Neuronal stem cell (in vitro differentiated cells): ENCODE measurements around the gene CYP2C9.
"Not testable (repeated sequence)": the region's sequence is repeated elsewhere in the genome, so short reads cannot be mapped to it uniquely, and the experiment has no call there.

Source experiments
- DNase-seq: peaks from one replicate; pipeline ENCODE4 v3.0.0-alpha.2; 2013; ENCODE audit warnings: low spot score
- H2AFZ ChIP-seq: one replicate; pipeline ENCODE4 v1.6.1; 2013; ENCODE audit warnings: mild to moderate bottlenecking, low read length, inconsistent platforms
- H2AK5ac ChIP-seq: 2 replicates; pipeline ENCODE4 v1.6.1; 2013; ENCODE audit warnings: low read depth, mild to moderate bottlenecking, inconsistent platforms, low read length, moderate library complexity, mixed read lengths
- H2BK120ac ChIP-seq: 2 replicates; pipeline ENCODE4 v1.6.1; 2013; ENCODE audit warnings: low read depth, mild to moderate bottlenecking, inconsistent platforms, low read length, moderate library complexity, mixed read lengths
- H2BK12ac ChIP-seq: one replicate; pipeline ENCODE4 v1.6.1; 2013; ENCODE audit warnings: low read length, inconsistent platforms
- H2BK15ac ChIP-seq: 2 replicates; pipeline ENCODE4 v1.6.1; 2013; ENCODE audit warnings: mild to moderate bottlenecking, low read length, inconsistent platforms, mixed read lengths
- H2BK5ac ChIP-seq: one replicate; pipeline ENCODE4 v1.6.1; 2013; ENCODE audit warnings: inconsistent platforms, mild to moderate bottlenecking, low read length, moderate library complexity
- H3K14ac ChIP-seq: one replicate; pipeline ENCODE4 v1.6.1; 2013; ENCODE audit warnings: low read length, inconsistent platforms
- H3K18ac ChIP-seq: 2 replicates; pipeline ENCODE4 v1.6.1; 2013; ENCODE audit warnings: low read length, inconsistent platforms
- H3K23ac ChIP-seq: 2 replicates; pipeline ENCODE4 v1.6.1; 2013; ENCODE audit warnings: low read depth, mild to moderate bottlenecking, mixed read lengths, low read length, inconsistent platforms; ENCODE audit not compliant: poor library complexity
- H3K27ac ChIP-seq: replicated peaks from 3 replicates; pipeline ENCODE4 v1.5.1; 2013; ENCODE audit warnings: low read length, inconsistent platforms
- H3K27me3 ChIP-seq, 3 experiments: 2 replicates each; pipeline ENCODE4 v1.6.1; 2013; ENCODE audit warnings: low read length in 3 of 3, mild to moderate bottlenecking in 2 of 3, inconsistent platforms in 1 of 3, low read depth in 1 of 3, mixed read lengths in 1 of 3, moderate library complexity in 1 of 3; ENCODE audit not compliant: control insufficient read depth in 3 of 3, insufficient read depth in 3 of 3
- H3K36me3 ChIP-seq, 2 donors: replicated peaks in 1 of 2; 2 replicates each; pipeline ENCODE4 v1.6.1; 2013; ENCODE audit warnings: low read length in 2 of 2; ENCODE audit not compliant: control insufficient read depth in 2 of 2, insufficient read depth in 2 of 2
- H3K4ac ChIP-seq: 2 replicates; pipeline ENCODE4 v1.6.1; 2013; ENCODE audit warnings: inconsistent platforms, mild to moderate bottlenecking, low read length, moderate library complexity
- H3K4me1 ChIP-seq, 2 donors: 1 replicate in 1 of 2; 2 replicates in 1 of 2; pipeline ENCODE4 v1.6.1; 2013; ENCODE audit warnings: low read length in 2 of 2, low read depth in 1 of 2; ENCODE audit not compliant: control insufficient read depth in 2 of 2, insufficient read depth in 1 of 2
- H3K4me2 ChIP-seq: one replicate; pipeline ENCODE4 v1.6.1; 2013; ENCODE audit warnings: mild to moderate bottlenecking, low read length, inconsistent platforms; ENCODE audit not compliant: insufficient read depth, poor library complexity, severe bottlenecking
- H3K4me3 ChIP-seq, 2 donors: 2 replicates each; pipeline ENCODE4 v1.5.1; 2013; ENCODE audit warnings: low read length in 2 of 2, mild to moderate bottlenecking in 2 of 2, inconsistent platforms in 1 of 2, moderate library complexity in 1 of 2
- H3K79me1 ChIP-seq: one replicate; pipeline ENCODE4 v1.6.1; 2013; ENCODE audit warnings: low read depth, mild to moderate bottlenecking, inconsistent platforms, low read length, moderate library complexity
- H3K9ac ChIP-seq: one replicate; pipeline ENCODE4 v1.6.1; 2013; ENCODE audit warnings: mild to moderate bottlenecking, low read depth, low read length, inconsistent platforms; ENCODE audit not compliant: poor library complexity
- H3K9me3 ChIP-seq, 2 donors: replicated peaks in 1 of 2; 2 replicates each; pipeline versions ENCODE3 to v1.6.1; 2013; ENCODE audit warnings: low read length in 2 of 2, mild to moderate bottlenecking in 2 of 2, inconsistent platforms in 1 of 2, low read depth in 1 of 2, mixed read lengths in 1 of 2, moderate library complexity in 1 of 2; ENCODE audit not compliant: control insufficient read depth in 2 of 2, insufficient read depth in 1 of 2
- H4K8ac ChIP-seq: one replicate; pipeline ENCODE4 v1.6.1; 2013; ENCODE audit warnings: low read depth, mild to moderate bottlenecking, inconsistent platforms, low read length, moderate library complexity
- H4K91ac ChIP-seq: one replicate; pipeline ENCODE4 v1.6.1; 2013; ENCODE audit warnings: low read length, low read depth, mild to moderate bottlenecking, inconsistent platforms; ENCODE audit not compliant: poor library complexity
- WGBS, 2 donors: extraction: QIAGEN DNeasy Blood & Tissue Kit; methylation state at CpG; one replicate each; pipeline ENCODE4 v1.1.7; 2013; ENCODE audit warnings: missing lambda C conversion rate in 2 of 2, mixed read lengths in 1 of 2; ENCODE audit not compliant: insufficient read length in 2 of 2, insufficient replicate concordance in 1 of 2; ENCODE audit errors: extremely low coverage in 2 of 2; 5-methylcytosine and 5-hydroxymethylcytosine counted together

The CYP2C9 gene

DNA sequence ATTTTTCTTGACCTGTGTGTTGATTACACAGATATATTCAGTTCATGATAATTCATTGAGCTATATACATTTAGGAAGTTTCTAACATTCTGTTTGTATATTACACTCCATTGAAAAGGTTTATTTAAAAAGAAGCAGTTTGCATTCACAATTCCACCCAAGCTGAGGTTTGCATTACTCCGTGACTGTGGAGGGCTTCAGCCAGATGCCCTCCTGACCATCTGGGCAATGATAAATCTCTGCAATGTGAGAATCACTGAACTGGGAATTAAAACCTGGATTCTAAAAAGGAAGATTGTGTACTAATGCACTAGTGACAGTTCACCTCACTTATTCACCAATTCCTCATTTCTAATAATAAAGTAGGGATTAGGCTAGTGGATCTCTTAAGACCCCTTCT is 36.4 kb upstream of the CYP2C9 start:
- H3K23ac ChIP-seq = no peak overlapping the region
- no peak overlapping the region for H2AFZ ChIP-seq
- no peaks in the 10 kb centered on the region for H3K79me1 ChIP-seq
- H2BK15ac ChIP-seq = no peak overlapping the region
- H3K4me2 ChIP-seq = no peak overlapping the region
- H2BK5ac ChIP-seq = no peak overlapping the region
- no peak overlapping the region for H2BK12ac ChIP-seq
- no peak overlapping the region for H2AK5ac ChIP-seq
- H3K9ac ChIP-seq = no peak overlapping the region
- H4K8ac ChIP-seq = no peak overlapping the region
- H3K27me3 ChIP-seq = no peaks in the 10 kb centered on the region
- H3K4ac ChIP-seq = no peak overlapping the region
- DNase-seq = no peak
- H3K9me3 ChIP-seq = no peaks in the 10 kb centered on the region
- no peak overlapping the region for H3K18ac ChIP-seq
- H3K14ac ChIP-seq = no peak overlapping the region
- H4K91ac ChIP-seq = no peak overlapping the region
- H3K27ac ChIP-seq = no peak overlapping the region
- H3K4me3 ChIP-seq = no peak overlapping the region
- no CpG with 5 or more reads among the region's 1 CpG for WGBS, 2 donors
- H3K36me3 ChIP-seq = no peaks in the 10 kb centered on the region
- H3K4me1 ChIP-seq = no peaks in the 10 kb centered on the region
- H2BK120ac ChIP-seq = no peak overlapping the region

DNA sequence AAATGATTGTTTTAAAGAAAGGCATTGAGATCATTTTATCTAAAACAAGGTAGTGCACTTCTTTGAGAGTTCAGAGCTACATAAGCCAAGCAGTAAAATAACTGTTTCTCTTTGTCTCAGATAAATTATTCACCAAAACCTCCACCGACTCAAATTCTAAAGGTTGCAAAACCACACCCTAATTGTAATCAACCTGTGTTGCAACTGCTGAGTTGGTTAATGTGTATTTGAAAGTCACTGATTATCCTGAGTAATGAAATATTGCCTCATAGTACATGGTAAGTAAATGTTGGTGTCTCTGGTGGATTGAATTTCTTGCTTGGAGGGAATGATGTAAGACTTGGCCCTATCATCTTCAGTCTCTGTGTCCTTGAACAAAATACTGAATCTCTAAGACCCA is 35.9 kb upstream of the CYP2C9 start:
- Histone ChIP-seq H2AK5ac (no peak overlapping the region), H2BK5ac (no peak overlapping the region), H3K4ac (no peak overlapping the region), H2BK12ac (no peak overlapping the region), H3K23ac (no peak overlapping the region), H3K14ac (no peak overlapping the region), H3K27me3 (no peaks in the 10 kb centered on the region), H3K4me3 (no peak overlapping the region), H4K8ac (no peak overlapping the region), H3K18ac (no peak overlapping the region), H2BK15ac (no peak overlapping the region), H3K4me1 (no peaks in the 10 kb centered on the region), H3K9ac (no peak overlapping the region), H2AFZ (no peak overlapping the region), H4K91ac (no peak overlapping the region), H3K36me3 (no peaks in the 10 kb centered on the region), H3K79me1 (no peaks in the 10 kb centered on the region), H2BK120ac (no peak overlapping the region), H3K9me3 (no peaks in the 10 kb centered on the region), H3K27ac (no peak overlapping the region), H3K4me2 (no peak overlapping the region)
- no peak for DNase-seq
- whole genome bisulfite sequencing, 2 donors = no CpG with 5 or more reads among the region's 1 CpG

DNA sequence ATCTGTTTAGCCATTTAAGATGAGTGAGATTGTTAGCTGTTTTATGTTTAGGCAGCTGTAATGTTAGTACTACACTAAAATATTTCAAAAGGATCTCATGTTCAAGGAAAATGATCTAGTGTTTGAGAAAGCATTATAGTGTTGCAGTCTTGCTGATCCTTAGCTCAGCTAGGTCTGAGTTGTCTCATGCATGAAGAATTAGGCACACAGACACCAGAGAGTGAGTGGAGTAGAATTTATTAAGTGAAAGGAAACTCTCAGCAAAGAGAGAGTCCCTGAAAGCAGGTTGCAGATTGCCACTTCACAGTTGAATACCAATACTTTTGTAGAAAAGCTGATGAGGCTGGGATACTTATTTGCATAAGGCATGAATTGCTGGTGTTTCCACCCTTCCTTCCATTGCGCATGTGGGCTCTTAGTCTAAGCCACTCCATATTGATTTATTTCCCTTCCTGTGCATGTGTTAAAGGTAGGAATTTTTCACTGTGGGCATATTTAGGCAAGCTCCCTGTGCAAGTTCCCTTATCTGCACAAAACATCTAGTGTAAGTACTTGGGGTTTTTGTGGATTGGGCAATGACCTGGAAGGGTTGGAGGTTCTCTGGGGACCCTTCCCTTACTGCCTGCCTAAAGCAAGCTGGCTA is 33.8 kb upstream of the CYP2C9 start:
- not testable (repeated sequence) for H2AK5ac ChIP-seq, H2BK5ac ChIP-seq, H3K9me3 ChIP-seq, H3K4me3 ChIP-seq, H2BK12ac ChIP-seq, H3K9ac ChIP-seq, H3K23ac ChIP-seq, H2BK15ac ChIP-seq, H2BK120ac ChIP-seq, H4K8ac ChIP-seq, H3K36me3 ChIP-seq, H3K14ac ChIP-seq, H3K4me2 ChIP-seq, H3K27ac ChIP-seq, H3K27me3 ChIP-seq, H4K91ac ChIP-seq, H3K79me1 ChIP-seq, H2AFZ ChIP-seq, DNase-seq, H3K18ac ChIP-seq, H3K4ac ChIP-seq, H3K4me1 ChIP-seq
- no CpG with 5 or more reads among the region's 1 CpG for WGBS, 2 donors

GRCh38 chr10:94916423-94916822 is 22.0 kb upstream of the CYP2C9 start:
- no peak overlapping the region for H2BK15ac ChIP-seq
- no peak overlapping the region for H3K4me3 ChIP-seq
- no peak overlapping the region for H3K27ac ChIP-seq
- H2AFZ ChIP-seq = no peak overlapping the region
- no peaks in the 10 kb centered on the region for H3K27me3 ChIP-seq
- H2BK120ac ChIP-seq = no peak overlapping the region
- no peak overlapping the region for H3K4me2 ChIP-seq
- H2BK12ac ChIP-seq = no peak overlapping the region
- H3K36me3 ChIP-seq = no peaks in the 10 kb centered on the region
- no peak overlapping the region for H2BK5ac ChIP-seq
- DNase-seq = no peak
- no peaks in the 10 kb centered on the region for H3K79me1 ChIP-seq
- H3K14ac ChIP-seq = no peak overlapping the region
- H3K4me1 ChIP-seq = no peaks in the 10 kb centered on the region
- no peak overlapping the region for H4K91ac ChIP-seq
- no peak overlapping the region for H3K23ac ChIP-seq
- no peaks in the 10 kb centered on the region for H3K9me3 ChIP-seq
- H3K4ac ChIP-seq = no peak overlapping the region
- no peak overlapping the region for H2AK5ac ChIP-seq
- H3K18ac ChIP-seq = no peak overlapping the region
- H4K8ac ChIP-seq = no peak overlapping the region
- no peak overlapping the region for H3K9ac ChIP-seq
